ENCODE data around the gene ARMC7.

Gene ARMC7

DNA sequence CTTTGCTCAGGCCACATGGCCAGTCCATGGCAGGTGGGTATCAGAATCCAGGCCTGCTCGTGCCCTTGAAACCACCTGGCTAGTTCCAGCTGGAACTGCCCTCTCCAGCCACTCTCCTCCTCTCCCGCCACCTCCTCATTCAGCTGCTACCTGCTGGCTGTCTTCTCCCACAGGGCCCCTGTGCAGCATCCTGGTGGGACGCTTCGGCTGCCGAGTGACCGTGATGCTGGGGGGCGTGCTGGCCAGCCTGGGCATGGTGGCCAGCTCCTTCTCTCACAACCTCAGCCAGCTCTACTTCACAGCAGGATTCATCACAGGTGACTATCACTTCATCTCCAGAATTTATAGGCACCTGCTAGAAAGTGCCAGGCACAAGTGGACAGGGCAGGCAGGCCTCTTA is 11.9 kb upstream of the ARMC7 start:
- Histone ChIP-seq H3K14ac (ENCODE audit: low read length in 2 of 2) (no peak overlapping the region), H2BK5ac (ENCODE audit: low read depth, low read length, poor library complexity, severe bottlenecking) (no peak overlapping the region)

DNA sequence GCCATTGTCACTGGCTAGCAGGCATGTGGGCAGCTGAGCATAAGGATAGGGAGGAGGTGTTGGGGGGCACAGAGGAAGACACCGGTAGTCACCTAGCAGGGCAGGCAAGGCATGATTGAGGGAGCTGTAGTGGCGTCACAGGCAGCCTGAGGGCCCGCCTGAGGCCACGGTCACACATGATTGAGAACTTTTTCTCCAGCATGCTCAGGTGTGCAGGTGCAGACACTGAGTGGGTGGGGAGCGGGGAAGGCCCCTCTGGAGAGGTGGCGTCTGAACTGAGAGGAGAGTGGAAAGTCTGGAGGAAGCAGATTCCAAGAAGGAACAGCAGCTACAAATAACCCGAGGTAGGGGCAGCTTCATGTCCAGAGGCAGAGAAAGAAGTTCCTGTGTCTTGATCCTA is 10.9 kb upstream of the ARMC7 start:
- Histone ChIP-seq H3K27ac (ENCODE audit: low read length, poor library complexity, severe bottlenecking) (no peak overlapping the region), H2BK12ac (ENCODE audit: low read length in 2 of 2) (no peak overlapping the region), H3K27me3 (ENCODE audit: control insufficient read depth in 1 of 2, insufficient read depth in 1 of 2, low read length in 2 of 2) (no peaks in the 10 kb centered on the region), H3K36me3 (ENCODE audit: control insufficient read depth in 1 of 2, insufficient read depth in 2 of 2, low read depth in 1 of 2, low read length in 2 of 2) (peaks cover 18 to 61% of the 10 kb centered on the region in 2 experiments), H3K23ac (ENCODE audit: low read length in 2 of 2) (no peak overlapping the region), H3K4me3 (ENCODE audit: insufficient read depth in 1 of 2, low read depth in 1 of 2, low read length in 2 of 2) (no peak overlapping the region), H4K91ac (ENCODE audit: low read length) (peak overlapping the region; percentile 53), H3K9me3 (ENCODE audit: control insufficient read depth, low read length) (no peaks in the 10 kb centered on the region), H2BK120ac (ENCODE audit: low read depth, low read length) (no peak overlapping the region), H3K14ac (ENCODE audit: low read length in 2 of 2) (peak overlapping the region in 1 of 2 experiments; percentile 71), H2BK5ac (ENCODE audit: low read depth, low read length, poor library complexity, severe bottlenecking) (no peak overlapping the region), H3K79me1 (replicated peaks; ENCODE audit: low read length, poor library complexity, severe bottlenecking) (peaks cover 8% of the 10 kb centered on the region), H2BK15ac (ENCODE audit: low read depth, poor library complexity, severe bottlenecking) (no peak overlapping the region), H3K4me2 (ENCODE audit: low read length, poor library complexity, severe bottlenecking) (no peak overlapping the region), H3K4ac (ENCODE audit: low read depth in 1 of 2, low read length in 2 of 2) (no peak overlapping the region), H3K18ac (ENCODE audit: low read depth in 1 of 2, low read length in 2 of 2) (no peak overlapping the region), H3K4me1 (ENCODE audit: control insufficient read depth, insufficient read depth, low read depth, low read length) (peaks cover 9% of the 10 kb centered on the region), H4K8ac (ENCODE audit: low read length) (peak overlapping the region; percentile 63), H2AFZ (ENCODE audit: low read depth, low read length) (no peak overlapping the region), H3K9ac (ENCODE audit: low read length) (no peak overlapping the region), H2AK5ac (ENCODE audit: low read length, severe bottlenecking) (no peak overlapping the region)
- 91% methylated on average over 7 of the region's 7 CpGs for WGBS
- no peak for DNase-seq

More for the DNA sequence above, 11.9 kb upstream of the ARMC7 start:
- H3K9me3 ChIP-seq (ENCODE audit: control insufficient read depth, low read length), result no peaks in the 10 kb centered on the region
- H3K4me2 ChIP-seq (ENCODE audit: low read length, poor library complexity, severe bottlenecking), result no peak overlapping the region
- H3K4ac ChIP-seq (ENCODE audit: low read depth in 1 of 2, low read length in 2 of 2), result no peak overlapping the region
- no peak overlapping the region for H2BK120ac ChIP-seq (ENCODE audit: low read depth, low read length)
- H3K9ac ChIP-seq (ENCODE audit: low read length), result no peak overlapping the region
- no peak overlapping the region for H3K27ac ChIP-seq (ENCODE audit: low read length, poor library complexity, severe bottlenecking)
- H3K23ac ChIP-seq (ENCODE audit: low read length in 2 of 2), result no peak overlapping the region
- H3K79me1 ChIP-seq (replicated peaks; ENCODE audit: low read length, poor library complexity, severe bottlenecking), result peaks cover 13% of the 10 kb centered on the region
- no peak overlapping the region for H3K4me3 ChIP-seq (ENCODE audit: insufficient read depth in 1 of 2, low read depth in 1 of 2, low read length in 2 of 2)
- WGBS, result 96% methylated on average over 7 of the region's 7 CpGs
- H2AFZ ChIP-seq (ENCODE audit: low read depth, low read length), result no peak overlapping the region
- DNase-seq, result no peak
- no peaks in the 10 kb centered on the region for H3K27me3 ChIP-seq (ENCODE audit: control insufficient read depth in 1 of 2, insufficient read depth in 1 of 2, low read length in 2 of 2)
- H2BK15ac ChIP-seq (ENCODE audit: low read depth, poor library complexity, severe bottlenecking), result no peak overlapping the region
- H3K18ac ChIP-seq (ENCODE audit: low read depth in 1 of 2, low read length in 2 of 2), result no peak overlapping the region
- no peak overlapping the region for H2AK5ac ChIP-seq (ENCODE audit: low read length, severe bottlenecking)
- H3K4me1 ChIP-seq (ENCODE audit: control insufficient read depth, insufficient read depth, low read depth, low read length), result peaks cover 19% of the 10 kb centered on the region
- H2BK12ac ChIP-seq (ENCODE audit: low read length in 2 of 2), result peak overlapping the region in 1 of 2 experiments; percentile 10
- no peak overlapping the region for H4K91ac ChIP-seq (ENCODE audit: low read length)
- H4K8ac ChIP-seq (ENCODE audit: low read length), result no peak overlapping the region
- peaks cover 18 to 63% of the 10 kb centered on the region in 2 experiments for H3K36me3 ChIP-seq (ENCODE audit: control insufficient read depth in 1 of 2, insufficient read depth in 2 of 2, low read depth in 1 of 2, low read length in 2 of 2)

DNA sequence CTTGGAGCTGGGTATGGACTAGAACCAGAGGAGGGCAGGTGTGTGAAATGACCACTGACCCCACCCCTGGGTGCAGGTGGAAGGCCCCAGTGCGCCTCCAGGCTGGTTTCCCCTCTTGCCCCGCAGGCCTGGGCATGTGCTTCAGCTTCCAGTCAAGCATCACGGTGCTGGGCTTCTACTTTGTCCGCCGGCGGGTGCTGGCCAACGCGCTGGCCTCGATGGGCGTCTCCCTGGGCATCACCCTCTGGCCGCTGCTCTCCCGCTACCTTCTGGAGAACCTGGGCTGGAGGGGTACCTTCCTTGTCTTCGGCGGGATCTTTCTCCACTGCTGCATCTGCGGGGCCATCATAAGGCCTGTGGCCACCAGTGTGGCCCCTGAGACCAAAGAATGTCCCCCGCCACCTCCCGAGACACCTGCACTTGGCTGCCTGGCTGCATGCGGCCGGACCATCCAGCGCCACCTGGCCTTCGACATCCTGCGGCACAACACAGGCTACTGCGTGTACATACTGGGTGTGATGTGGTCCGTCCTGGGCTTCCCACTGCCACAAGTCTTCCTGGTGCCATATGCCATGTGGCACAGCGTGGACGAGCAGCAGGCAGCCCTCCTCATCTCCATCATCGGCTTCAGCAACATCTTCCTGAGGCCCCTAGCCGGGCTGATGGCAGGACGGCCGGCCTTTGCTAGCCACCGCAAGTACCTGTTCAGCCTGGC is 9.7 kb upstream of the ARMC7 start:
- WGBS, result 98% methylated on average over 31 of the region's 31 CpGs
- Histone ChIP-seq H3K27me3 (ENCODE audit: control insufficient read depth in 1 of 2, insufficient read depth in 1 of 2, low read length in 2 of 2) (no peaks in the 10 kb centered on the region), H4K8ac (ENCODE audit: low read length) (no peak overlapping the region), H2BK15ac (ENCODE audit: low read depth, poor library complexity, severe bottlenecking) (no peak overlapping the region), H4K91ac (ENCODE audit: low read length) (no peak overlapping the region), H2AK5ac (ENCODE audit: low read length, severe bottlenecking) (no peak overlapping the region), H3K4me1 (ENCODE audit: control insufficient read depth, insufficient read depth, low read depth, low read length) (peaks cover 11% of the 10 kb centered on the region), H2BK120ac (ENCODE audit: low read depth, low read length) (no peak overlapping the region), H3K9me3 (ENCODE audit: control insufficient read depth, low read length) (no peaks in the 10 kb centered on the region), H2AFZ (ENCODE audit: low read depth, low read length) (no peak overlapping the region), H2BK5ac (ENCODE audit: low read depth, low read length, poor library complexity, severe bottlenecking) (no peak overlapping the region), H2BK12ac (ENCODE audit: low read length in 2 of 2) (peak overlapping the region in 1 of 2 experiments; percentile 43), H3K14ac (ENCODE audit: low read length in 2 of 2) (peak overlapping the region in 1 of 2 experiments; percentile 50), H3K9ac (ENCODE audit: low read length) (no peak overlapping the region), H3K23ac (ENCODE audit: low read length in 2 of 2) (no peak overlapping the region), H3K18ac (ENCODE audit: low read depth in 1 of 2, low read length in 2 of 2) (no peak overlapping the region), H3K4me3 (ENCODE audit: insufficient read depth in 1 of 2, low read depth in 1 of 2, low read length in 2 of 2) (no peak overlapping the region), H3K79me1 (replicated peaks; ENCODE audit: low read length, poor library complexity, severe bottlenecking) (peaks cover 8% of the 10 kb centered on the region), H3K4me2 (ENCODE audit: low read length, poor library complexity, severe bottlenecking) (no peak overlapping the region), H3K36me3 (ENCODE audit: control insufficient read depth in 1 of 2, insufficient read depth in 2 of 2, low read depth in 1 of 2, low read length in 2 of 2) (peaks cover 22 to 63% of the 10 kb centered on the region in 2 experiments), H3K27ac (ENCODE audit: low read length, poor library complexity, severe bottlenecking) (no peak overlapping the region), H3K4ac (ENCODE audit: low read depth in 1 of 2, low read length in 2 of 2) (no peak overlapping the region)
- DNase-seq, result no peak

DNA sequence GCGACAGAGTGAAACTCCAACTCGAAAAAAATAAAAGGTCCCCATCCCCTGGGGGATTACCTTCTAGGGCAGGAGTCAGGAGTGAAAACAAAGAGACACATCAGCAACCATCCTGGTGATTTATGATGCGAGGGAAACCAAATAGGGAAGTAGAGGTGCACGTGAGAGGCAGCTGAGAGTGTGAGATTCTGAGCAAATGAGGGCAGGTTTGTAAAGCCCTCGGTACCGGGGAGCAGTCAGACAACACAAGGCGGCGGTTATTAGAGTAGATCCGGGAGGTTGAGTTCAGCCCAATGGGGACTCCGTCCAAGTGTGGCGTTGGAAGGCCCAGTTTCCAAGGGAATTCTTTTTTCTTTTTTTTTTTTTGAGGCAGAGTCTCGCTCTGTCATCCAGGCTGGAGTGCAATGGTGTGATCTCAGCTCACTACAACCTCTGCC is 7.4 kb upstream of the ARMC7 start:
- Histone ChIP-seq H4K8ac (ENCODE audit: low read length) (no peak overlapping the region), H3K79me1 (replicated peaks; ENCODE audit: low read length, poor library complexity, severe bottlenecking) (peaks cover 6% of the 10 kb centered on the region), H2BK12ac (ENCODE audit: low read length in 2 of 2) (no peak overlapping the region), H2AK5ac (ENCODE audit: low read length, severe bottlenecking) (no peak overlapping the region), H3K9me3 (ENCODE audit: control insufficient read depth, low read length) (no peaks in the 10 kb centered on the region), H2BK15ac (ENCODE audit: low read depth, poor library complexity, severe bottlenecking) (no peak overlapping the region), H3K4ac (ENCODE audit: low read depth in 1 of 2, low read length in 2 of 2) (no peak overlapping the region), H3K4me3 (ENCODE audit: insufficient read depth in 1 of 2, low read depth in 1 of 2, low read length in 2 of 2) (no peak overlapping the region), H3K9ac (ENCODE audit: low read length) (no peak overlapping the region), H2BK120ac (ENCODE audit: low read depth, low read length) (no peak overlapping the region), H3K23ac (ENCODE audit: low read length in 2 of 2) (no peak overlapping the region), H4K91ac (ENCODE audit: low read length) (no peak overlapping the region), H3K18ac (ENCODE audit: low read depth in 1 of 2, low read length in 2 of 2) (no peak overlapping the region), H3K27ac (ENCODE audit: low read length, poor library complexity, severe bottlenecking) (no peak overlapping the region), H3K36me3 (ENCODE audit: control insufficient read depth in 1 of 2, insufficient read depth in 2 of 2, low read depth in 1 of 2, low read length in 2 of 2) (peaks cover 22 to 56% of the 10 kb centered on the region in 2 experiments), H2AFZ (ENCODE audit: low read depth, low read length) (no peak overlapping the region), H2BK5ac (ENCODE audit: low read depth, low read length, poor library complexity, severe bottlenecking) (no peak overlapping the region), H3K4me1 (ENCODE audit: control insufficient read depth, insufficient read depth, low read depth, low read length) (peaks cover 14% of the 10 kb centered on the region), H3K27me3 (ENCODE audit: control insufficient read depth in 1 of 2, insufficient read depth in 1 of 2, low read length in 2 of 2) (no peaks in the 10 kb centered on the region), H3K4me2 (ENCODE audit: low read length, poor library complexity, severe bottlenecking) (no peak overlapping the region), H3K14ac (ENCODE audit: low read length in 2 of 2) (no peak overlapping the region)
- DNase-seq, result no peak
- 96% methylated on average over 12 of the region's 12 CpGs for WGBS
